Fibroblast of pulmonary artery (primary cell): ENCODE measurements around the gene FYB1.

Experiments
- DNase-seq: peaks from one replicate; pipeline ENCODE4 v3.0.0-alpha.2; 2010; ENCODE audit warnings: low read depth
- H3K4me3 ChIP-seq: replicated peaks from 2 replicates; pipeline ENCODE4 v1.5.1; 2011; ENCODE audit warnings: low read depth, mild to moderate bottlenecking, control low read depth, low read length, moderate library complexity
- TF ChIP-seq, protein P1 (sequence below): IDR thresholded peaks from 2 replicates; pipeline ENCODE4 v1.5.1; 2011; ENCODE audit warnings: mild to moderate bottlenecking, control low read depth, low read length, inconsistent platforms; ENCODE audit errors: missing control alignments

Gene FYB1

GRCh38 chr5:39059064-39059463 is 160.3 kb downstream of the FYB1 start:
- TF ChIP-seq, protein P1, sequence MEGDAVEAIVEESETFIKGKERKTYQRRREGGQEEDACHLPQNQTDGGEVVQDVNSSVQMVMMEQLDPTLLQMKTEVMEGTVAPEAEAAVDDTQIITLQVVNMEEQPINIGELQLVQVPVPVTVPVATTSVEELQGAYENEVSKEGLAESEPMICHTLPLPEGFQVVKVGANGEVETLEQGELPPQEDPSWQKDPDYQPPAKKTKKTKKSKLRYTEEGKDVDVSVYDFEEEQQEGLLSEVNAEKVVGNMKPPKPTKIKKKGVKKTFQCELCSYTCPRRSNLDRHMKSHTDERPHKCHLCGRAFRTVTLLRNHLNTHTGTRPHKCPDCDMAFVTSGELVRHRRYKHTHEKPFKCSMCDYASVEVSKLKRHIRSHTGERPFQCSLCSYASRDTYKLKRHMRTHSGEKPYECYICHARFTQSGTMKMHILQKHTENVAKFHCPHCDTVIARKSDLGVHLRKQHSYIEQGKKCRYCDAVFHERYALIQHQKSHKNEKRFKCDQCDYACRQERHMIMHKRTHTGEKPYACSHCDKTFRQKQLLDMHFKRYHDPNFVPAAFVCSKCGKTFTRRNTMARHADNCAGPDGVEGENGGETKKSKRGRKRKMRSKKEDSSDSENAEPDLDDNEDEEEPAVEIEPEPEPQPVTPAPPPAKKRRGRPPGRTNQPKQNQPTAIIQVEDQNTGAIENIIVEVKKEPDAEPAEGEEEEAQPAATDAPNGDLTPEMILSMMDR = no peak
- no peak for DNase-seq
- H3K4me3 ChIP-seq = no peak overlapping the region

GRCh38 chr5:39058178-39058921 is 161.0 kb downstream of the FYB1 start:
- H3K4me3 ChIP-seq = peak overlapping the region; percentile 49
- TF ChIP-seq, protein P1 = no peak
- DNase-seq = no peak

GRCh38 chr5:39057734-39058133 is 161.6 kb downstream of the FYB1 start:
- TF ChIP-seq, protein P1 = no peak

GRCh38 chr5:39055768-39056398 is 163.5 kb downstream of the FYB1 start:
- TF ChIP-seq, protein P1 = no peak
- no peak overlapping the region for H3K4me3 ChIP-seq
- DNase-seq = no peak

More at GRCh38 chr5:39057734-39058133, 161.6 kb downstream of the FYB1 start:
- H3K4me3 ChIP-seq = peak overlapping the region; percentile 49
- DNase-seq = no peak
